HL-60/S4 (cell line): ENCODE measurements around the gene SLC25A39.

ENCODE experiments used
- in situ Hi-C: fragments of 300-500 bp; cut with MboI; formaldehyde crosslinking; loops from 2 replicates; pipeline ENCODE4 v1.14.3; 2022; ENCODE audit warnings: low sequenced_read_pairs

The SLC25A39 gene

DNA sequence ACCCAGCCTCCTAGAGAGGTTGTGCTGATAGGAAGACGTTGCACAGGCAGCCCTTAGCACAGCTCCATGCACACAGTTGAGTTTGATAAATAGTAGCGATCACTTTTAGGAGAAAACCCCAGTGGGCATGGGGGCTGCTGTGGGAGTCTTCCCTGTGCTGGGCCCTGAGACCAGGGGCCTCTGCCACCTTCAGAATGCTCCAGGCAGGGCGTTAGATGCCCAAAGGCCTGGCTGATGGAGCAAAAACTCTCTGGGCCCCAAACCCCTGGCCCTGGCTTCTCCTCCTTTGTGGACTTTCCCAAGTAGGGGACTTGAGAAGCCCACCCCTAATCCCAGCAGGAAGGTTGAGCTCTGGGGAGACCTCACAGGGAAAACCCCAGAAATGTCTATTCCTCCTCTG is 42.4 kb downstream of the SLC25A39 start:
- in situ Hi-C loops, result no loop called here

DNA sequence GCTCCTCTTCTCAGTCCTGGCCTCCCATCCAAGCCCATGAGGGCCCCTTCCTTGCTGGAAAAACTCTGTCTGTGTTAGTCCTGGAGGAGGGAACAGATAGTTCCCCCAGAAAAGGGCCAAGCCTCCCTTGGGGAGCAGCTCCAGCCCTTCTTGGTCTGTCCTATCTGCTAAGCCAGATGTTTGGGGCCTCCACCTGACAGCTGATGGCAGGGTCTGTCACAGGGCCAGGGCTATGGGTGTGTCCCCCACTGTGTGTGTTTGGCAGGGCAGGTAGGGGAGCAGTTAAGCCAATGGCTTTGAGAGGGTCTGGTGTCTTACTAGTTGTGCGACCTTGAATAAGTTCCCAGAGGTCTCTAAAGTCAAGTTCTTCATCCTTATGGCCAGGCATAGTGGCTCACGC is 43.1 kb downstream of the SLC25A39 start:
- in situ Hi-C loops, result no loop called here

DNA sequence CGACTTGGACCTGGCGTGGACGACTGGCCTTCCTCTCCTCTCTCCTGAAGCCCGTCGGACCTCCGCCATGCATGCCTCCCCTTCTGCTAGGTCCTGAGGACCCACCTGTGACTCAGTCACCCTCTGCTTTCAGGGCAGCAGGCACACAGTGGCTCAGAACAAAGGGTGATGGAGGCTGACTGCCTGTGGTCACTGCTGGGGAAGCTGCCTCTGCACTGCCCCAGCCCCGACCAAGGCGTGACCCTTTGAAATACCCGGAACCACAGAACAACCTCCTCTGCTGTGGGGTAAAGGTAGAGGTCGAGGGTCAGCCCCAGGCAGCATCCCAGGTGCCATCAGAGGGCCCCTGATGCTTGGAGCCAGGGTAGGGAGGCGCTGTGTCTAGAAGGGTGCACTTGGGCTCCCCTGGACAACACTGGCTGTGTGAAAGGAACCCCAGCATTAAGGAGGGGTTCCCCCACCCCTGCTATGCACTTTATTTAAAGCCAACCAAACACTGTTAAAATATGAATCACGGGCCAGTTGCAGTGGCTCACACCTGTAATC is 44.2 kb downstream of the SLC25A39 start:
- in situ Hi-C loops, result no loop called here

DNA sequence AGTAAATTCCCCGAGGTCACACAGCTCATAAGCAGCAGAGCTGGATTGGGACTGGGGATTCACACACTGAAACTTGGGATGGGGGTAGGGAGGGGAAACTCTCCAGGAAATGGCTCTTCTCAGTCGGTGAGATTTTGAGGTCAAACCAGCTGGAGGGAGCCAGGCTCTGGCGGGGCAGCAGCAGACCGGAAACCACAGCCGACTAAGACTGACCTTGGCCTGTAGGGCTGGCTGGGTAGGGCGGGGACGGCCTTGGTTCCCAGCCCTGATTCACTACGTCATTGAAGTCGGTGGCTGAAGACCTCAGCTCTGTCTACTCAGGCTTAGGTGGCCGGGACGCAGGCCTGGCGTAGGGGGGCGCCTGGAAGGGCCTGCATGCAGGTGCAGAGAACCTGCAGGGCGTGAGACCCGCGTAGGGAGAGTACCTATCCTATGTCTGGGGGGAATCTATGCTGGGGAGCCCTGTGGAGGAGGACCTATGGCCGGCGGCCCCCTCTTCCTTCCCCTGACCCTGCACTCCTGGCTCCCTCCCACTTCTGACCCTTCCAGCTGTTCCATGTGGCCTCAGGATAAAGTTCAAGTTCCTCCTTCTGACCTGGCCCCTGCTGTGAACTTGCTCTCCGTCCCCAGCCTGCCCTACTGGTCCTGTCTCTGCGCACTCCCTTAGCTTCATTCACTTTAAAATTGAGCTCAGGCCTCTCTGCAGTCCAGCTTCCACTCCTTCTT is 44.8 kb downstream of the SLC25A39 start:
- in situ Hi-C loops, result no loop called here

DNA sequence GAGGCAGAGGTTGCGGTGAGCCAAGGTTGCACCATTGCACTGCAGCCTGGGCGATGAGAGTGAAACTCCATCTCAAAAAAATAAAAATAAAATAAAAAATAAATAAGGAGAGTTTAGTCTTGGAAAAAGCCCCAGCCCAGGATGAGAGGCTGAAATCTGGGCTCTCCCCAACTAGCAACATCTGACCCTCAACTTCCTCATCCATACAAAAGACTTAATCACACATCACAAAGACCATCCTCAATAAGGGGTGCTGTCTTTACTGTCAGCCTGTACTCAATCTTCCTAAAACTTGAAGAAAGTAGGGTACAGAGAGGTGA is 45.3 kb downstream of the SLC25A39 start:
- in situ Hi-C loops, result no loop called here

DNA sequence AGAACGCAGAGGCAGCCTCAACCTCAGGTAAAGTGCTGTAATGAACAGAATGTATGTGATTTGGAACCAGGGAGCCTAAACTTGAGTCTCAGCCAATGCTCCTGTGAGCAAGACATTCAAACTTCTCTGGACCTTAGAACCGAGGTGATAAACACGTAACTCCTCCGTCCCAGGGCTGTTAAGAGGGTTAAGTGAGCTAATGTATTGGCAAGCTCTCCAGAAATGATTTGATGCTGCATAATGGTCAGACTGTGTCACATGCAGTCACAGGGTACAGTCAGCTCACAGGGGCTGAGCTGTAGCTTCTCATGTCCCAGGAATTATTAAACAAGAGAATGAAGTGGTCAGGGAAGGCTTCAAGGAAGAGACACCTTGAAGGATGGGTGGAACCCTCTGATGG is 46.6 kb downstream of the SLC25A39 start:
- in situ Hi-C loops, result no loop called here

DNA sequence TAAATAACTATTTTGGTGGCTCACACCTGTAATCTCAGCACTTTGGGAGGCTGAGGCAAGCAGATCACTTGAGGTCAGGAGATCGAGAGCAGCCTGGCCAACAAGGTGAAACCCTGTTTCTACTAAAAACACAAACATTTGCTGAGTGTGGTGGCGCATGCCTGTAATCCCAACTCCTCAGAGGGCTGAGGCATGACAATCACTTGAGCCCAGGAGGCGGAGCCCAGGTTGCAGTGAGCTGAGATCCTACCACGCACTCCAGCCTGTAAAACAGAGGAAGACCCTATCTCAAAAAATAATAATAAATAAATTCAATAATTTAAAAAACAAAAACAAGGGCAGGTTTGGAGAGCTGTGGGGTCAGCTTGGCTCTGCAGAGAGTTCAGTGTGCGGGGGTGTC is 51.0 kb downstream of the SLC25A39 start:
- in situ Hi-C loops, result no loop called here

DNA sequence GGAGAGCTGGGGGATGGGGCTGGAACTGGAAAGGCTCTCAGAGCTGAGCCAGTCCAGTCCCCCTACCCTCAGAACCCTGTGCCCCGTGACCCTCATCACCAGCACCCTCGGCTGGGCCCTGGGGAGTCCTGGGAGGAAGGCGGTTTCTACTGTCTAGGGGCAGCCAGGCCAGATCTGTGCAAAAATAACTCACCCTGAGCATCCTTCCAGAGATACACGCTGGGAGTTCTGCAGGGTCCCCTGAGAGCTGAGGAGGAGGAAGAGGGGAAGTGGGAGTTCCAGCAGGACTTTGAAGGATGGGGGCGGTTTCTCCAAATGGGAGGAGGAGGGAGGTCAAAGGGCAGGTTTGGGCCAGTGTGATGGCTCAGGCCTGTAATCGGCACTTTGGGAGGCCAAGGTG is 51.7 kb downstream of the SLC25A39 start:
- in situ Hi-C loops, result no loop called here

DNA sequence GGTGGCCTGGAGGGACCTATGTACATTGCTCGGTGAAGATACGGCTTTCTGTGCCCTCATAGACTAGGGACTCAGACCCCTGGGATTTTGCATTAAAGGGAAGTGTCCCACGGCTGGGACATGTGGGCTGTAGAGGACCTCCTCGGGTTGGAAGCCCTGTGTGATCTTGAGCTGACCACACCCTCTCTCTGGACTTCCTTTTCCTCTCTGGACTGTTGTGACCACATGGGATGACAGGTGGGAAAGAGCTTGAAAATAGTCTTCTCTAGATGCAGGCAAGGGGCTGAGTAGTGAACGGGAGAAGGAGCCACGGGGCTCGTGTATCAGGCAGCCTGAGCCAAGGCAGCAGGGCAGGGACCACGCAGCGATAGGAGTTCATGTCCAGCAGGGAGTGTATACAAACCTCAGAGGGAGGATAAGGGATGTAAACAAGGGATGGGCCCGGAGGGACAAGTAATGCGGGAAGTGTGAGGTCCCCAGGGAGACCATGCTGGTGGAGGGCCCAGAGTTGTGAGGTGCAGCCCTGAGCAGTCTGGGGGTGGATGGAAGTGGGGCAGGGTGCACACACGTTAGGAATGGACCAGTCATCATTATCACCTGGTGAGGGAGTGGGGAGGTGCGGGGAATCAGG is 52.2 kb downstream of the SLC25A39 start:
- in situ Hi-C loops, result no loop called here
